ENCODE results near the gene EYA3. TPM values are rescaled to one million over a fixed set of nuclear protein-coding genes. Genes with fewer than 3 reads are reported as not detected.

The EYA3 gene
- total and polyA plus RNA-seq, 2 of the 4 experiments (the other 2 are of a cell fraction) = 9.1 to 17.6 TPM

DNA sequence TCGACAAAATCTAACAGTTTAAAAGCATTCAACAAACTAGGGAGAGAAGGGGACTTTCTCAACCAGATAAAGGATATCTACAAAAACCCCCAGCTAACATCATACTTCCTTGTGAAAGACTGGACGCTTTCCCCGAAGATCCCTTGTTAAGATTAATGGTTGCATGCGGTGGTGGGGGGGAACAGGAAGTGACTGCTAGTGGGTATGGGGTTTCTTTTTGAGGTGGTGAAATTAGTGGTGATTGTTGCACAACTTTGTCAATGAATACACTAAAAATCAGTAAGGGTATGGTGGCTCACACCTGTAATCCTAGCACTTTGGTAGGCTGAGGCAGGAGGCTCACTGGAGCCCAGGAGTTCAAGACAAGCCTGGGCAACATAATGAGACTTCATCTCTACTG is 26.9 kb upstream of the EYA3 start:
- Histone ChIP-seq H3K18ac (ENCODE audit: low read depth, low read length) (no peak overlapping the region), H2AK9ac (replicated peaks; ENCODE audit: low read depth, low read length, poor library complexity) (no peak overlapping the region), H3K36me3 (ENCODE audit: control insufficient read depth, insufficient read depth, low read length) (no peaks in the 10 kb centered on the region), H4K91ac (ENCODE audit: insufficient read depth, low read depth, low read length) (no peak overlapping the region), H3K4me1 (ENCODE audit: control insufficient read depth, insufficient read depth, low read length) (peaks cover 5% of the 10 kb centered on the region; the same call in 1 of the 2 replicates), H2BK120ac (ENCODE audit: low read depth, low read length) (peak overlapping the region; percentile 41; the same call in 1 of the 2 replicates), H2AFZ (replicated peaks; ENCODE audit: low read length, poor library complexity) (peak overlapping the region; percentile 41), H2BK20ac (ENCODE audit: low read depth, low read length) (peak overlapping the region; percentile 39; the same call in 1 of the 2 replicates), H3K23ac (ENCODE audit: low read depth, low read length) (no peak overlapping the region), H3K56ac (ENCODE audit: extremely low read depth, insufficient read depth, low read length) (no peak overlapping the region), H3K9ac (ENCODE audit: low read depth, low read length) (no peak overlapping the region), H2BK5ac (ENCODE audit: low read depth, low read length, poor library complexity, severe bottlenecking) (no peak overlapping the region), H3K4ac (ENCODE audit: low read depth, low read length) (no peak overlapping the region), H3K9me1 (ENCODE audit: insufficient read depth, low read length) (peaks cover 6% of the 10 kb centered on the region), H3K9me3 (ENCODE audit: control insufficient read depth, insufficient read depth, low read length) (no peaks in the 10 kb centered on the region), H3K14ac (replicated peaks; ENCODE audit: low read depth, low read length) (peak overlapping the region; percentile 45; the same call in 1 of the 2 replicates), H3K27me3 (ENCODE audit: control insufficient read depth, insufficient read depth, low read length) (no peaks in the 10 kb centered on the region), H4K8ac (ENCODE audit: low read depth in 2 of 2, low read length in 2 of 2) (peak overlapping the region in 1 of 2 experiments; percentile 82; a peak in 3 of 4 replicates), H4K5ac (ENCODE audit: low read depth, low read length) (no peak overlapping the region), H3K4me2 (ENCODE audit: low read depth, low read length) (no peak overlapping the region), H2AK5ac (ENCODE audit: low read depth, low read length) (no peak overlapping the region; the same call in 1 of the 2 replicates), H2BK15ac (ENCODE audit: low read depth, low read length) (no peak overlapping the region), H4K20me1 (ENCODE audit: insufficient read depth, low read length) (no peaks in the 10 kb centered on the region), H3K27ac (ENCODE audit: insufficient read depth, low read length) (no peak overlapping the region), H3K4me3 (ENCODE audit: insufficient read depth, low read depth, low read length) (no peak overlapping the region), H3K79me1 (ENCODE audit: low read depth in 1 of 2, low read length in 2 of 2) (no peaks in the 10 kb centered on the region)
- in situ Hi-C loops (cut with MboI; ENCODE audit: low sequenced_read_pairs) = no loop called here
- POLR2A ChIA-PET (ENCODE audit: unreplicated experiment) = interaction anchor here (0.6 kb wide), 1 partner anchor 631 kb away, joined by 6 read pairs; no protein-coding TSS in a partner anchor
- peak; percentile 86 for TF ChIP-seq CEBPB (IDR thresholded peaks at IDR 0.05; ENCODE audit: low read depth, low read length)
- TF ChIP-seq, protein P1, sequence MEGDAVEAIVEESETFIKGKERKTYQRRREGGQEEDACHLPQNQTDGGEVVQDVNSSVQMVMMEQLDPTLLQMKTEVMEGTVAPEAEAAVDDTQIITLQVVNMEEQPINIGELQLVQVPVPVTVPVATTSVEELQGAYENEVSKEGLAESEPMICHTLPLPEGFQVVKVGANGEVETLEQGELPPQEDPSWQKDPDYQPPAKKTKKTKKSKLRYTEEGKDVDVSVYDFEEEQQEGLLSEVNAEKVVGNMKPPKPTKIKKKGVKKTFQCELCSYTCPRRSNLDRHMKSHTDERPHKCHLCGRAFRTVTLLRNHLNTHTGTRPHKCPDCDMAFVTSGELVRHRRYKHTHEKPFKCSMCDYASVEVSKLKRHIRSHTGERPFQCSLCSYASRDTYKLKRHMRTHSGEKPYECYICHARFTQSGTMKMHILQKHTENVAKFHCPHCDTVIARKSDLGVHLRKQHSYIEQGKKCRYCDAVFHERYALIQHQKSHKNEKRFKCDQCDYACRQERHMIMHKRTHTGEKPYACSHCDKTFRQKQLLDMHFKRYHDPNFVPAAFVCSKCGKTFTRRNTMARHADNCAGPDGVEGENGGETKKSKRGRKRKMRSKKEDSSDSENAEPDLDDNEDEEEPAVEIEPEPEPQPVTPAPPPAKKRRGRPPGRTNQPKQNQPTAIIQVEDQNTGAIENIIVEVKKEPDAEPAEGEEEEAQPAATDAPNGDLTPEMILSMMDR (conservative IDR thresholded peaks at IDR 0.05; ENCODE audit: low read depth, low read length) = no peak
- WGBS, 2 experiments (ENCODE audit: extremely low coverage in 2 of 2, insufficient read length in 1 of 2) = no CpG with 5 or more reads among the region's 4 CpGs
- dilution Hi-C loops (cut with HindIII; ENCODE audit: low sequenced_read_pairs, unreplicated experiment) = no loop called here
- DNase-seq = peak; percentile 68
- BruUV-seq (replicated peaks) = no TSS peak
- ATAC-seq (ENCODE audit: low read depth) = no peak
- CTCF ChIA-PET = no interaction called here
- intact Hi-C loops (cut with micrococcal nuclease) = no loop called here

Measured in IMR-90 (cell line).